ENCODE results near the gene HEPN1.

HEPN1 gene

DNA sequence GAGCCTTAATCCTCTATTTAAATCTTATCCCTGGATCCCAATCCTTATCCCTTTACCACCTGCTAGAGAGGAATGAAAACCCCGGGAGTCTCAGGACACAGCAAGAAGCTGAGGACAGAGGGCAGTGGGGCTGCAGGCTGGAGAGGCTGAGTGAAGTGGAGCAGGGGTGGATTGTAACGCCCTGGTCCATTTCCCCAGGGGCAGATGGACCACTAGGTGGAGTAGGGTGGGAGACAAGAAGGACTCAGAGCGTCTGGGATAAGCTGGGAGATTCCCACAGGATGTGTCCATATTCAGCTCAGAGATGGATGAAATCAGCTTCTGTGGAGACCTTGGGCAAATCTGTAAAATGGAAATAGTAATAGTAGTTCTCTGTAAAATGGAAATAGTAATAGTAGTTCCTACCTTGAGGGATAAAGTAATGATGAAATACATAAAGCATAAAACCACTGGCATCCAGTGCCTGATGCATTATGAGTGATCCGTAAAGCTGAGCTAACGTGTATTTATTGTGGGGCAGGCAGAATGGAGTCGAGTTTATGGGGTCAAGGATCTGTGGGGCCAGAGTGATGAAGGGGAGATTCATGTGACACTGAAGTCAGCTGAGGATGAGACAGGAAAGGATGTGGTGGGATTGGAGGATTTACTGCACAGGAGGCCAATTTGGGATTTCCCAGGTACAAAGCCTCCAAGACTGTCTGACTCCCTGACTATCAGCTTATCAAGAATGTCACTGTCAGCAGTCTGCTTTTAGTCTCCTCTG, 19.5 kb upstream of the HEPN1 start:
- H3K4me1 ChIP-seq = peaks cover 18 to 34% (median 24%) of the 10 kb centered on the region in 10 experiments
- H3K9ac ChIP-seq = no peak overlapping the region
- H3K4me3 ChIP-seq = no peak overlapping the region
- H3K27me3 ChIP-seq = no peaks in the 10 kb centered on the region
- no peak for TF ChIP-seq Cebpa-rat (IDR thresholded peaks at IDR 0.05)
- H3K4me2 ChIP-seq = peak overlapping the region in 2 of 11 experiments; percentile 82 to 87; a peak in 3 of 22 replicates
- H3K36me3 ChIP-seq = no peaks in the 10 kb centered on the region
- H3K9me3 ChIP-seq (replicated peaks in 1 of 11) = no peaks in the 10 kb centered on the region
- no peaks in the 10 kb centered on the region for H4K20me1 ChIP-seq
- H3K27ac ChIP-seq = no peak overlapping the region

DNA sequence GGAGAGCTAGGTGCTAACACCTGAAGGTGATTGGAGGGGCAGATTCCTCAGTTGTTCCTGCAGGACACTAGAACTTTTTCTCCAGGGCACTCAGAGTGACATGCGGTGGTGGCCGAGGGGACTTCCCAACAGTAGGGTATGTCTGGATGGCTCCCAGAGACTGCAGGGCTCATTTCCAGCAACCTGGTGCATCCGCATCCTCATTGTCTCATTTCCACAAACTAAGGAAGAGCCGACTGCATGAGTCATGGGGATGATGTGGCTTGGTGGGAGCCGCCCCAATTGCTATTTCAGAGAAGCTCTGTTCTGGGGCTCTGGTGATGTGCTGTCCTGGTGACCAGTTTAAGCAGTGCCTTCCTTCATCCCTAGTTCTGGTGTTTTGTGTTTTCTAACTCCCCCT, 18.6 kb upstream of the HEPN1 start:
- Histone ChIP-seq H3K9ac (no peak overlapping the region), H3K4me1 (peaks cover 18 to 34% (median 24%) of the 10 kb centered on the region in 10 experiments), H3K9me3 (replicated peaks in 1 of 11) (peaks cover 0 to 3% (median 3%) of the 10 kb centered on the region in 11 experiments; a peak in 13 of 22 replicates), H3K36me3 (no peaks in the 10 kb centered on the region), H3K4me3 (no peak overlapping the region), H4K20me1 (no peaks in the 10 kb centered on the region), H3K4me2 (no peak overlapping the region), H3K27me3 (no peaks in the 10 kb centered on the region), H3K27ac (no peak overlapping the region)
- TF ChIP-seq Cebpa-rat (IDR thresholded peaks at IDR 0.05) = no peak

DNA sequence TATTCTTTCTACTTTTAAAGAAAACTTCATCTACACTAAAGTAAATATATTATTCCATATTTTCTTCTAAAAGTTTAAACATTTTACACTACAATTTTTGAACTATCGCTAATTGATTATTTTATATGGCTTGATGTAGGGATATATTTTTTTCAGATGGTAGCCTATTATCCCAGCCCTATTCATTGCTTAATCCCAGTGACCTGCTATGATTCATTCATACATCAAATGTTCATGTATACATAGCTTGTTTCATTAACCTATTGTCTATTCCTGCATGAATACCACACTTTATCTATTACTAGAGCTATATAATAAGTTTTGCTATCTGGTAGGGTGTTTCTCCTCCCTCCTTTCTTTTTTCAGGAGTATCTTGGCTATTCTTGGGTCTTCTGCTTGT, 16.4 kb upstream of the HEPN1 start:
- peaks cover 8 to 19% (median 15%) of the 10 kb centered on the region in 10 experiments for H3K4me1 ChIP-seq
- no peak overlapping the region for H3K27ac ChIP-seq
- peaks cover 3 to 19% (median 9%) of the 10 kb centered on the region in 11 experiments; a peak in 15 of 22 replicates for H3K9me3 ChIP-seq (replicated peaks in 1 of 11)
- no peak overlapping the region for H3K4me3 ChIP-seq
- H3K27me3 ChIP-seq = no peaks in the 10 kb centered on the region
- no peaks in the 10 kb centered on the region for H3K36me3 ChIP-seq
- no peak for TF ChIP-seq Cebpa-rat (IDR thresholded peaks at IDR 0.05)
- no peaks in the 10 kb centered on the region for H4K20me1 ChIP-seq
- H3K9ac ChIP-seq = no peak overlapping the region
- H3K4me2 ChIP-seq = no peak overlapping the region

DNA sequence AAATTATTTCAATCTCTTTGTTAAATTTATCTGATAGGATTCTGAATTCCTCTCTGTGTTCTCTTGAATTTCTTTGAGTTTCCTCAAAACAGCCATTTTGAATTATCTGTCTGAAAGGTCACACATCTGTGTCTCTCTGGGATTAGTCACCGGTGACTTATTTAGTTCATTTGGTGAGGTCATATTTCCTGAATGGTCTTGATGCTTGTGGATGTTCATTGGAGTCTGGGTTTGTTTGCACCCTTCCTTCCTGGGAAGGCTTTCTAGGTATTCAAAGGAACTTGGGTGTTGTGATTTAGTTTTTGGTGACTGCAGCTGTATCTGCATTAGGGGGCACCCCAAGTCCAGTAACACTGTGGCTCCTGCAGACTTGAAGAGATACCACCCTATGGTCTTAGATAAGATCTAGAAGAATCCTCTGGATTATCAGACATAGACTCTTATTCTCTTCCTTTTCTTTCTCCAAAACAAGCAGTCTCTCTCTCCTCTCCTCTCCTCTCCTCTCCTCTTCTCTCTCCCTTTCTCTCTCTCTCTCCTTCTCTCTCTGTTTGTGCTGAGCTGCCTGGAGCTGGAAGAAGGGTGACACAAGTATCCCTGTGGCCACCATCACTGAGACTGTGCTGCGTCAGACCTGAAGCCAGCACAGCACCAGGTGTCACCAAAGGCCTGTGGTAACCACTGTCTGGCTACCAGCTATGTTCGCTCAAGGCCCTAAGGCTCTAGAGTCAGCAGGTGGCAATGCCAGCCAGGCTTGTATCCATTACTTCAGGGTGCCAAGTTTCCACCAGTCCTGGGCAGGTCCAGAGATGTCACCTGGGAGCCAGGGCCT, 3.3 kb upstream of the HEPN1 start:
- no peak overlapping the region for H3K9ac ChIP-seq
- H4K20me1 ChIP-seq = no peaks in the 10 kb centered on the region
- no peak overlapping the region; a peak in 1 of 22 replicates for H3K4me2 ChIP-seq
- H3K36me3 ChIP-seq = no peaks in the 10 kb centered on the region
- H3K9me3 ChIP-seq (replicated peaks in 1 of 11) = peaks cover 20 to 34% (median 24%) of the 10 kb centered on the region in 11 experiments
- no peak overlapping the region for H3K27ac ChIP-seq
- H3K4me1 ChIP-seq = peaks cover 0 to 11% (median 8%) of the 10 kb centered on the region in 10 experiments; a peak in 15 of 20 replicates
- no peak overlapping the region for H3K4me3 ChIP-seq
- no peaks in the 10 kb centered on the region; a peak in 1 of 22 replicates for H3K27me3 ChIP-seq
- no peak for TF ChIP-seq Cebpa-rat (IDR thresholded peaks at IDR 0.05)

DNA sequence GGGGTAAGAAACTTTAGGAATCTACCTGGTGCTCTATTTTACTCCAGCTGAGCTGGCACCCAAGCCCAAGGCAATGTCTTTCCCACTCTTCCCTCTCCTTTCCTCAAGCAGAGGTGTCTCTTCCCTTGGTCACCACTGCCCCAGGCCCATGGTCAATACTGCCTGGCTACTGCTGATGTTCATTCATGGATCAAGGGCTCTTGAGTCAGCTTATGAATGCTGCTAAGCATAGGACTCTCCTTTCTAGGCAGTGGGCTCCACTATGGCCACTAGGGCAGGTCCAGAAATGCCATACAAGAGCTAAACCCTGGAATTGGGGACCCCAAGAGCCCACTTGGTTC, 2.7 kb upstream of the HEPN1 start:
- no peak overlapping the region for H3K4me3 ChIP-seq
- no peak overlapping the region for H3K9ac ChIP-seq
- peaks cover 0 to 6% (median 5%) of the 10 kb centered on the region in 11 experiments; a peak in 15 of 22 replicates for H3K27me3 ChIP-seq
- peaks cover 14 to 34% (median 22%) of the 10 kb centered on the region in 11 experiments for H3K9me3 ChIP-seq (replicated peaks in 1 of 11)
- no peak overlapping the region for H3K4me2 ChIP-seq
- no peaks in the 10 kb centered on the region for H3K36me3 ChIP-seq
- no peak for TF ChIP-seq Cebpa-rat (IDR thresholded peaks at IDR 0.05)
- no peak overlapping the region for H3K27ac ChIP-seq
- no peaks in the 10 kb centered on the region for H4K20me1 ChIP-seq
- H3K4me1 ChIP-seq = peaks cover 4 to 17% (median 14%) of the 10 kb centered on the region in 10 experiments; a peak in 17 of 20 replicates

DNA sequence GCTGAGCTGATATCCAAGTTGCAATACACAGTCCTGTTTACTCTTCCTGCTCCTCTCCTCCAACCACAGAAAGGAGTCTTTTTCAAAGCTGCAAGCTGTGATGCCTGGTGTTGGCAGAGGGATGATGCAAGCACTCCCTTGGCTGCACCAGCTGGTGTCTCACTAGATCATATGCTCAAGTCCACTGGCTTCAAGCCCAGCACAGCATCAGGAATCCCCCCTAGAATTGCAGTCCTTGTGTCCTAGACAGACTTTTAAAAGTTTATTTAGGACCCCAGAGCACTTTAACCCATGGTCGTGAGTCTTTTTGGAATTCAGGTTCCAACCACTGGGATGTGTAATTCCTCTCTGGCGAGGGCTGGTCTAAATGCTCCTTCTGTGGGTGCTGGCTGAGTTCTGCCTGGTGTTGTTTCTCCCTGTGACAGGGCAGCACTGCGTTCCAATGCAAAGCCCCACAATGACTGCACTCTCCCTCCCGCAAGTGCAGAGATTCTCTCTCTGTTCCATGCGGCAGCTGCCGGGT, 1.9 kb upstream of the HEPN1 start:
- H3K27me3 ChIP-seq = peaks cover 0 to 14% (median 9%) of the 10 kb centered on the region in 11 experiments; a peak in 15 of 22 replicates
- no peaks in the 10 kb centered on the region for H4K20me1 ChIP-seq
- no peak overlapping the region for H3K4me3 ChIP-seq
- H3K27ac ChIP-seq = no peak overlapping the region
- H3K4me1 ChIP-seq = peaks cover 4 to 18% (median 14%) of the 10 kb centered on the region in 10 experiments; a peak in 17 of 20 replicates
- TF ChIP-seq Cebpa-rat (IDR thresholded peaks at IDR 0.05) = no peak
- peaks cover 6 to 28% (median 15%) of the 10 kb centered on the region in 11 experiments for H3K9me3 ChIP-seq (replicated peaks in 1 of 11)
- no peak overlapping the region for H3K9ac ChIP-seq
- H3K4me2 ChIP-seq = peak overlapping the region in 1 of 11 experiments; percentile 1; a peak in 2 of 22 replicates
- no peaks in the 10 kb centered on the region for H3K36me3 ChIP-seq

DNA sequence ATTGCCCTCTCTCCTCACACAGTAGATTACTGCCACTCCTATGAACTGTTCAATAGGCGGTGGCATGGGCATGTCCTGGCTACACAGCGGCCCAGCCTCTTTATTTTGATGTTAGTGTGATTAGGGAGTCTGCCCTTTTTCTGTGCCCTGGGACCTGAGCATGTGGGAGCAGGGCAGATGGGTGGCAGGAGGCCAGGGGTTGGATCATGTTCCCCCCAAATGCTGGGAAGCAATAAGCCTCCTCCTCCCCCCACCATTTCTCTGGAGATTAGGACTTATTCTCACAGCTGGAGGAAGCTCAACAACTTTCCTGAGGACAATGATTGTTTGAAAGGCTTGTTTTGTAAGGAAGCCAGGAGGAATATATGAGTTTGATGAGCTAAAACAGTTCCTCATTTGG, 848 bp downstream of the HEPN1 start:
- H3K4me1 ChIP-seq = peaks cover 4 to 18% (median 14%) of the 10 kb centered on the region in 10 experiments; a peak in 17 of 20 replicates
- peaks cover 0 to 18% (median 5%) of the 10 kb centered on the region in 11 experiments; a peak in 10 of 22 replicates for H3K9me3 ChIP-seq (replicated peaks in 1 of 11)
- peaks cover 0 to 20% (median 9%) of the 10 kb centered on the region in 11 experiments; a peak in 15 of 22 replicates for H3K27me3 ChIP-seq
- no peaks in the 10 kb centered on the region for H3K36me3 ChIP-seq
- no peak overlapping the region for H3K9ac ChIP-seq
- H3K4me3 ChIP-seq = no peak overlapping the region
- no peaks in the 10 kb centered on the region for H4K20me1 ChIP-seq
- no peak for TF ChIP-seq Cebpa-rat (IDR thresholded peaks at IDR 0.05)
- peak overlapping the region in 3 of 11 experiments; percentile 26 to 51 (median 45); a peak in 3 of 22 replicates for H3K27ac ChIP-seq
- peak overlapping the region in 9 of 11 experiments; percentile 53 to 90 (median 70); a peak in 14 of 22 replicates for H3K4me2 ChIP-seq

DNA sequence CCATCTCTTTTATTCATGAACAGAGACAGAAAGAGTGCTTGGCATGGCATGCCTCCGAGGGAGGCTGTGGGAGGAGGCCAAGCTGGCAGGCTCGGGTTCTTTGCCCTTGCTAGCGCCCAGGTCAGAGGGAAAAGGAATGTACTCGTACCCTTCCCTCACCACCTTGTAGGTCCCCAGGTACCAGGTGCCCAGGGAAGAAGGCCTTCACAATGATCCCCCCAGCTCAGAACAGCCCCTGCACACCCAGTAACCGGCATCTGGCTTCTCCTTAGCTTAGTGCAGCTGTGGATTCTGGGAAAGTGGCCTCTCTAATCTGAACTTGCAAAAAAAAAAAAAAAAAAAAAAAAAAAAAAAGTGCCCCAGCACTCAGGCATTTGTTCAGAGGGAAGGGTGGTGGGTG, 1.3 kb downstream of the HEPN1 start:
- Histone ChIP-seq H3K4me2 (peak overlapping the region; percentile 53 to 90 (median 72)), H3K9ac (peak overlapping the region in 5 of 11 experiments; percentile 39 to 65 (median 44); a peak in 3 of 22 replicates), H3K27ac (peak overlapping the region in 9 of 11 experiments; percentile 11 to 61 (median 45); a peak in 11 of 22 replicates), H3K4me3 (peak overlapping the region in 9 of 10 experiments; percentile 24 to 65 (median 47); a peak in 14 of 20 replicates), H4K20me1 (no peaks in the 10 kb centered on the region), H3K4me1 (peaks cover 4 to 18% (median 14%) of the 10 kb centered on the region in 10 experiments; a peak in 17 of 20 replicates), H3K9me3 (replicated peaks in 1 of 11) (peaks cover 0 to 18% (median 5%) of the 10 kb centered on the region in 11 experiments; a peak in 10 of 22 replicates), H3K27me3 (peaks cover 0 to 20% (median 9%) of the 10 kb centered on the region in 11 experiments; a peak in 15 of 22 replicates), H3K36me3 (no peaks in the 10 kb centered on the region)
- no peak for TF ChIP-seq Cebpa-rat (IDR thresholded peaks at IDR 0.05)

All from BLaER1 treated with 17β-estradiol and CSF1 and Interleukin-3, amounts not matched to agents 10 nM and 100 nM (cell line).